ENCODE data around the gene CELSR1. TPM values are rescaled to one million over a fixed set of nuclear protein-coding genes. Genes with fewer than 3 reads are reported as not detected.
"Not testable (repeated sequence)": the region's sequence is repeated elsewhere in the genome, so short reads cannot be mapped to it uniquely, and the experiment has no call there.

The CELSR1 gene
- total RNA-seq, 3 donors from 2014 or later (not counting 1 experiment from before 2014, with no cell fraction given), result 0.89 to 3.9 (median 1.9) TPM

DNA sequence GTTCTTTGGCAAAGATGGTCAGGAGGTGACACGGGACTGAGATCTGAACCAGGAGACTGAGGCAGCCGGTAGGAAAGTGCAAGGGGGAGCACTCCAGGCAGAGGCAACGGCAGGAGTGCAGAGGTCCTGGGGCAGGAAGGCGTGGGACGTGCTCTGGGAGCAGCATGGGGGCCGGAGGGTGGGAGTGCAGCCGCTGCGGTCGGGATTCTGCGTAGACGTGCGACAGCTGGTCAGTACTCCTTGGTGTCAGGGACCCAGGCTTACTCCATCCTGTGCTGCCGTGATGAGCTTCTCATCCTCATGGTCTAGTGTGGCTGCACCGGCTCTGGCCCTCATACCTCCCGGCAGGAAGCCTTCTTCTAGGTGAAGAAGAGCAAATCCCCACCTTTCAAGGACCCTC, 218.8 kb downstream of the CELSR1 start:
- Histone ChIP-seq H3K9me3 (ENCODE audit: control insufficient read depth, insufficient read depth, low read length) (no peaks in the 10 kb centered on the region), H3K27ac (ENCODE audit: low read length) (no peak overlapping the region), H3K4me3 (ENCODE audit: low read length) (no peak overlapping the region), H3K27me3 (ENCODE audit: control insufficient read depth, insufficient read depth, low read length) (no peaks in the 10 kb centered on the region), H3K36me3 (ENCODE audit: control insufficient read depth, insufficient read depth, low read length) (no peaks in the 10 kb centered on the region), H3K4me1 (ENCODE audit: control insufficient read depth, insufficient read depth, low read length) (peaks cover 2% of the 10 kb centered on the region)
- Mint-ChIP-seq H3K4me1 (peaks cover 0 to 5% of the 10 kb centered on the region in 2 donors), H3K27ac (no peak overlapping the region), H3K27me3 (ENCODE audit: low read depth in 2 of 2) (no peaks in the 10 kb centered on the region), H3K4me3 (no peak overlapping the region), H3K9me3 (no peaks in the 10 kb centered on the region), H3K36me3 (no peaks in the 10 kb centered on the region)
- no peak for ATAC-seq
- no peak for DNase-seq
- intact Hi-C loops (cut with micrococcal nuclease), result no loop called here
- TF ChIP-seq, protein P1, sequence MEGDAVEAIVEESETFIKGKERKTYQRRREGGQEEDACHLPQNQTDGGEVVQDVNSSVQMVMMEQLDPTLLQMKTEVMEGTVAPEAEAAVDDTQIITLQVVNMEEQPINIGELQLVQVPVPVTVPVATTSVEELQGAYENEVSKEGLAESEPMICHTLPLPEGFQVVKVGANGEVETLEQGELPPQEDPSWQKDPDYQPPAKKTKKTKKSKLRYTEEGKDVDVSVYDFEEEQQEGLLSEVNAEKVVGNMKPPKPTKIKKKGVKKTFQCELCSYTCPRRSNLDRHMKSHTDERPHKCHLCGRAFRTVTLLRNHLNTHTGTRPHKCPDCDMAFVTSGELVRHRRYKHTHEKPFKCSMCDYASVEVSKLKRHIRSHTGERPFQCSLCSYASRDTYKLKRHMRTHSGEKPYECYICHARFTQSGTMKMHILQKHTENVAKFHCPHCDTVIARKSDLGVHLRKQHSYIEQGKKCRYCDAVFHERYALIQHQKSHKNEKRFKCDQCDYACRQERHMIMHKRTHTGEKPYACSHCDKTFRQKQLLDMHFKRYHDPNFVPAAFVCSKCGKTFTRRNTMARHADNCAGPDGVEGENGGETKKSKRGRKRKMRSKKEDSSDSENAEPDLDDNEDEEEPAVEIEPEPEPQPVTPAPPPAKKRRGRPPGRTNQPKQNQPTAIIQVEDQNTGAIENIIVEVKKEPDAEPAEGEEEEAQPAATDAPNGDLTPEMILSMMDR (IDR thresholded peaks at IDR 0.05), result no peak
- over 99% methylated on average over 15 of the region's 15 CpGs for WGBS (ENCODE audit: insufficient coverage)

DNA sequence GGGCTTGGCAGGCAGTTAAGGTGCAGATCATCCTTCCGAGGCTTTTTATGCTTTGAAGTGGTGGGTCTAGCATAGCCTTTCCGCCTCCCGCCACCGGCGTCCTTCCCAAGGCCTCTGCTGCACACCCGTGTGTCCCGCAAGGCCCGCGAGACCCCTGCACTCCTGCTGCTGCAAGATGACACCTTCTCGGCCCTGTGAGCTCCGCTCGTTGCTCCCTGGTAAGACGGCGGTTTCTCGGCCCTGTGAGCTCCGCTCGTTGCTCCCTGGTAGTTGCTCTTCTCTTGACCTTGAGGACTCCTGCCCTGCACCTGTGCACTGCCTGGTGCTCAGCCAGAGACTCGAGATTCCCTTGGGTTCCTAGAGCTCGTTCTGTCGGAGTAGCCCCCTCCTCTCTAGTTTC, 219.8 kb downstream of the CELSR1 start:
- Histone ChIP-seq H3K27ac (ENCODE audit: low read length) (no peak overlapping the region), H3K36me3 (ENCODE audit: control insufficient read depth, insufficient read depth, low read length) (no peaks in the 10 kb centered on the region), H3K4me3 (ENCODE audit: low read length) (no peak overlapping the region), H3K9me3 (ENCODE audit: control insufficient read depth, insufficient read depth, low read length) (no peaks in the 10 kb centered on the region), H3K4me1 (ENCODE audit: control insufficient read depth, insufficient read depth, low read length) (peaks cover 2% of the 10 kb centered on the region), H3K27me3 (ENCODE audit: control insufficient read depth, insufficient read depth, low read length) (no peaks in the 10 kb centered on the region)
- intact Hi-C loops (cut with micrococcal nuclease), result no loop called here
- Mint-ChIP-seq H3K27ac (no peak overlapping the region), H3K27me3 (ENCODE audit: low read depth in 2 of 2) (no peaks in the 10 kb centered on the region), H3K4me1 (peaks cover 0 to 5% of the 10 kb centered on the region in 2 donors), H3K36me3 (no peaks in the 10 kb centered on the region), H3K9me3 (no peaks in the 10 kb centered on the region), H3K4me3 (no peak overlapping the region)
- whole genome bisulfite sequencing (ENCODE audit: insufficient coverage), result 97% methylated on average over 20 of the region's 20 CpGs
- TF ChIP-seq, protein P1 (IDR thresholded peaks at IDR 0.05), result no peak
- ATAC-seq (no peak), DNase-seq (no peak)

DNA sequence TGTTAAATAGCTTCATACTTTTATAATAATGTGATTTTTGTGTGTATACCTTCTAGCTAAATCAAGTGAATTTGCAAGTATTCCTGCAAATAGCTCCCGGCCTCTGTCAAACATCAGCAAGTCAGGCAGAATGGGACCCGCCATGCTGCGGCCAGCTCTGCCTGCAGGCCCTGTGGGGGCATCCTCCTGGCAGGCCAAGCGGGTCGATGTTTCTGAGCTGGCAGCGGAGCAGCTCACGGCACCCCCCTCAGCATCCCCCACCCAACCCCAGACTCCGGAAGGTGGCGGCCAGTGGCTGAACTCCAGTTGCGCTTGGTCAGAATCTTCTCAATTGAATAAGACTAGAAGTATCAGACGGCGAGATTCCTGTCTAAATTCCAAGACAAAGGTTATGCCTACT, 221.4 kb downstream of the CELSR1 start:
- Histone ChIP-seq H3K4me1 (ENCODE audit: control insufficient read depth, insufficient read depth, low read length) (peaks cover 2% of the 10 kb centered on the region), H3K27me3 (ENCODE audit: control insufficient read depth, insufficient read depth, low read length) (no peaks in the 10 kb centered on the region), H3K9me3 (ENCODE audit: control insufficient read depth, insufficient read depth, low read length) (no peaks in the 10 kb centered on the region), H3K27ac (ENCODE audit: low read length) (no peak overlapping the region), H3K4me3 (ENCODE audit: low read length) (no peak overlapping the region), H3K36me3 (ENCODE audit: control insufficient read depth, insufficient read depth, low read length) (no peaks in the 10 kb centered on the region)
- no peak for DNase-seq
- TF ChIP-seq, protein P1 (IDR thresholded peaks at IDR 0.05), result no peak
- Mint-ChIP-seq H3K9me3 (no peaks in the 10 kb centered on the region), H3K4me1 (peaks cover 0 to 5% of the 10 kb centered on the region in 2 donors), H3K27ac (no peak overlapping the region), H3K4me3 (no peak overlapping the region), H3K27me3 (ENCODE audit: low read depth in 2 of 2) (no peaks in the 10 kb centered on the region), H3K36me3 (no peaks in the 10 kb centered on the region)
- 98% methylated on average over 10 of the region's 12 CpGs for WGBS (ENCODE audit: insufficient coverage)
- ATAC-seq, result no peak
- intact Hi-C loops (cut with micrococcal nuclease), result no loop called here

DNA sequence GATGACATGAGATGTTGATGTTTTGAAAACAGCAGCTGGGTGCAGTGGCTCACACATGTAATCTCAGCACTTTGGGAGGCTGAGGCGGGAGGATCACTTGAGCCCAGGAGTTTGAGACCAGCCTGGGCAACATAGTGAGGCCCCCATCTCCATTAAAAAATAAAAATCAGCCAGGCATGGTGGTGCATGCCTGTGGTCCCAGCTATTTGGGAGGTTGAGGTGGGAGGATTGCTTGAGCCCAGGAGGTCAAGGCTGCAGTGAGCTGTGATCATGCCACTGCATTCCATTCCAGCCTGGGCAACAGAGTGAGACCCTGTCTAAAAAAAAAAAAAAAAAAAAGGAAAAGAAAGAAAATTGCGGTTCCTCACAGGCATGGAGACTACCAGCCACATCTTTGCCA, 224.6 kb downstream of the CELSR1 start:
- WGBS (ENCODE audit: insufficient coverage), result 100% methylated on average over 2 of the region's 2 CpGs
- H3K27ac ChIP-seq (ENCODE audit: low read length); H3K9me3 ChIP-seq (ENCODE audit: control insufficient read depth, insufficient read depth, low read length); H3K27me3 ChIP-seq (ENCODE audit: control insufficient read depth, insufficient read depth, low read length); H3K36me3 Mint-ChIP-seq; ATAC-seq; H3K36me3 ChIP-seq (ENCODE audit: control insufficient read depth, insufficient read depth, low read length); H3K27me3 Mint-ChIP-seq (ENCODE audit: low read depth in 2 of 2); H3K4me1 ChIP-seq (ENCODE audit: control insufficient read depth, insufficient read depth, low read length); intact Hi-C loops (cut with micrococcal nuclease); H3K27ac Mint-ChIP-seq; H3K9me3 Mint-ChIP-seq; H3K4me1 Mint-ChIP-seq; DNase-seq; H3K4me3 Mint-ChIP-seq; H3K4me3 ChIP-seq (ENCODE audit: low read length): not testable (repeated sequence)

Measured in natural killer cell (primary cell).